HG02852 (cell line): ENCODE measurements around the gene KRT12.
"Not testable (repeated sequence)": the region's sequence is repeated elsewhere in the genome, so short reads cannot be mapped to it uniquely, and the experiment has no call there.

ENCODE experiments used
- ATAC-seq: cut with Tn5 transposase; IDR thresholded peaks from one replicate; pipeline ENCODE4 v1.9.1; 2021; ENCODE audit warnings: mild to moderate bottlenecking, moderate library complexity; ENCODE audit not compliant: unreplicated experiment

Gene KRT12

GRCh38 chr17:40884708-40885512 is 17.9 kb upstream of the KRT12 start, which contains the start of gene KRT20:
TSS of gene KRT20 (minus strand) at chr17:40885242. CDS start at chr17:40885185, 57 bp downstream.
- no peak for ATAC-seq

- ATAC-seq, result no peak
These were observed 16.8 kb upstream of the KRT12 start for GRCh38 chr17:40883626-40884334.

GRCh38 chr17:40883031-40883430 is 16.0 kb upstream of the KRT12 start:
- no peak for ATAC-seq

GRCh38 chr17:40879026-40879425 is 12.0 kb upstream of the KRT12 start:
- no peak for ATAC-seq

GRCh38 chr17:40878044-40878443 is 11.0 kb upstream of the KRT12 start:
- ATAC-seq, result no peak

GRCh38 chr17:40873801-40874200 is 6.8 kb upstream of the KRT12 start:
- no peak for ATAC-seq

GRCh38 chr17:40873255-40873654 is 6.2 kb upstream of the KRT12 start:
- no peak for ATAC-seq

- no peak for ATAC-seq
These were observed 5.4 kb upstream of the KRT12 start for GRCh38 chr17:40872416-40872815.

- ATAC-seq, result no peak
These were observed 4.3 kb upstream of the KRT12 start for GRCh38 chr17:40871316-40871715.

GRCh38 chr17:40870136-40870535 is 3.1 kb upstream of the KRT12 start:
- no peak for ATAC-seq

- ATAC-seq, result no peak
These were observed 2.2 kb downstream of the KRT12 start for GRCh38 chr17:40864661-40865390.

- ATAC-seq, result no peak
These were observed 3.9 kb downstream of the KRT12 start for GRCh38 chr17:40862985-40863733.

- ATAC-seq, result no peak
These were observed 7.5 kb downstream of the KRT12 start for GRCh38 chr17:40859536-40859935.

GRCh38 chr17:40858667-40859066 is 8.4 kb downstream of the KRT12 start:
- ATAC-seq, result not testable (repeated sequence)

- no peak for ATAC-seq
These were observed 9.5 kb downstream of the KRT12 start for GRCh38 chr17:40857535-40857934.

- ATAC-seq, result no peak
These were observed 12.7 kb downstream of the KRT12 start for GRCh38 chr17:40854175-40854814.

GRCh38 chr17:40852364-40852763 is 14.7 kb downstream of the KRT12 start:
- no peak for ATAC-seq

GRCh38 chr17:40850293-40850972 is 16.6 kb downstream of the KRT12 start:
- no peak for ATAC-seq

GRCh38 chr17:40849723-40850122 is 17.3 kb downstream of the KRT12 start:
- no peak for ATAC-seq
